HTR-8/SVneo (cell line): ENCODE results near the gene HPS4.
"Not testable (repeated sequence)": the region's sequence is repeated elsewhere in the genome, so short reads cannot be mapped to it uniquely, and the experiment has no call there.

ENCODE experiments used
- DNase-seq: peaks from one replicate; pipeline ENCODE4 v3.0.0; 2011; ENCODE audit warnings: low spot score, mixed read lengths; ENCODE audit not compliant: insufficient read length
- FAIRE-seq: peaks from 2 replicates; lab custom pipeline; 2011; peaks lifted over from hg19 to GRCh38; lab: Jason Lieb, UNC

HPS4 gene

GRCh38 chr22:26426924-26427323, 56.7 kb downstream of the HPS4 start:
- no peak for DNase-seq
- FAIRE-seq, result no peak

GRCh38 chr22:26418620-26419019, 65.0 kb downstream of the HPS4 start:
- no peak for DNase-seq
- FAIRE-seq, result no peak

GRCh38 chr22:26417406-26417805, 66.2 kb downstream of the HPS4 start:
- FAIRE-seq, result no peak

GRCh38 chr22:26416670-26417276, 66.8 kb downstream of the HPS4 start:
- FAIRE-seq, result peak; percentile 57

More at GRCh38 chr22:26417406-26417805, 66.2 kb downstream of the HPS4 start:
- no peak for DNase-seq

GRCh38 chr22:26416256-26416655, 67.3 kb downstream of the HPS4 start:
- FAIRE-seq (no peak), DNase-seq (no peak)

More at GRCh38 chr22:26416670-26417276, 66.8 kb downstream of the HPS4 start:
- DNase-seq, result peak; percentile 67

GRCh38 chr22:26414347-26414746, 69.2 kb downstream of the HPS4 start:
- DNase-seq (no peak), FAIRE-seq (no peak)

GRCh38 chr22:26410386-26410785, 73.2 kb downstream of the HPS4 start:
- FAIRE-seq (no peak), DNase-seq (no peak)

GRCh38 chr22:26409719-26410335, 73.8 kb downstream of the HPS4 start:
- DNase-seq (no peak), FAIRE-seq (no peak)

- FAIRE-seq, DNase-seq: not testable (repeated sequence)
Measured at GRCh38 chr22:26408562-26409220, 74.9 kb downstream of the HPS4 start.

GRCh38 chr22:26406118-26406517, 77.5 kb downstream of the HPS4 start:
- no peak for DNase-seq
- FAIRE-seq, result no peak

- DNase-seq (no peak), FAIRE-seq (no peak)
Measured at GRCh38 chr22:26404851-26405421, 78.6 kb downstream of the HPS4 start.

- FAIRE-seq, result no peak
- DNase-seq, result no peak
Measured at GRCh38 chr22:26401726-26402125, 81.9 kb downstream of the HPS4 start.
